Right cardiac atrium (tissue), 5 donors: ENCODE measurements around the gene RAB43. TPM values are rescaled to one million over a fixed set of nuclear protein-coding genes. Genes with fewer than 3 reads are reported as not detected.
"Not testable (repeated sequence)": the region's sequence is repeated elsewhere in the genome, so short reads cannot be mapped to it uniquely, and the experiment has no call there.

Experiments
- ATAC-seq, 2 donors: fragments of 200-7000 bp; cut with Tn5 transposase; one replicate each; pipeline versions ENCODE4 v1.8.0 to v1.9.1; 2020; ENCODE audit warnings: moderate library complexity in 2 of 2, mild to moderate bottlenecking in 1 of 2
- DNase-seq, 3 donors: peaks; one replicate each; pipeline ENCODE4 v3.0.0-alpha.2; 2020
- H3K27ac ChIP-seq: one replicate; pipeline ENCODE4 v1.5.1; 2013; ENCODE audit warnings: mild to moderate bottlenecking, low read length, control low read depth, moderate library complexity
- H3K27me3 ChIP-seq: one replicate; pipeline ENCODE4 v1.6.1; 2013; ENCODE audit not compliant: control insufficient read depth, insufficient read depth
- H3K4me1 ChIP-seq: one replicate; pipeline ENCODE4 v1.6.1; 2013; ENCODE audit warnings: low read length; ENCODE audit not compliant: control insufficient read depth, insufficient read depth
- H3K4me3 ChIP-seq: one replicate; pipeline ENCODE4 v1.5.1; 2013; ENCODE audit warnings: low read length, control low read depth
- H3K9me3 ChIP-seq: one replicate; pipeline ENCODE4 v1.6.1; 2013; ENCODE audit warnings: low read length; ENCODE audit not compliant: control insufficient read depth
- WGBS: extraction: QIAGEN DNeasy Blood & Tissue Kit; methylation state at CpG from one replicate; pipeline ENCODE4 v1.1.7; 2013; 5-methylcytosine and 5-hydroxymethylcytosine counted together
- intact Hi-C, 4 donors: fragments of 100-400 bp; cut with DNase I; formaldehyde crosslinking; loops; one replicate each; pipeline versions ENCODE4 v1.11.0 to v1.14.0; 2022 to 2023
- long read RNA-seq, 4 donors: library from polyadenylated mRNA; unstranded; transcript quantifications; one replicate each; pipeline ENCODE4 v2.0.0, GENCODE V29; 2020 to 2021
- polyA plus RNA-seq: library from polyadenylated mRNA; stranded (reverse); fragments of 200-250 nt; gene quantifications from one replicate; pipeline ENCODE4 v1.2.3, GENCODE V29; 2013
- total RNA-seq, 4 donors: library from RNA; stranded (reverse); fragmentation: NEBNext Ultra II Directional; extraction: Animal tissue kit (Norgen Biotek cat#: 25700); gene quantifications; one replicate each; pipeline ENCODE4 v1.2.1, GENCODE V29; 2021
- donor health status: healthy with polysubstance abuse.
- donor health status: DM: no; HTN: yes; CAD: no.
- donor health status: DM: no; HTN: no; CAD: no.
- donor health status: DM: no; HTN: yes; CAD: no; lungs with severe emphysema.
- donor health status: DM: yes; HTN: yes; CAD: no.

The RAB43 gene
- total RNA-seq (1 to 10 TPM; 6.2 to 8.7 (median 7.4) TPM), polyA plus RNA-seq (4.7 TPM)
- long read RNA-seq, donor 1, full-length matches to known transcripts, result 5 of 9 reads
- long read RNA-seq, donor 1, partial matches to known transcripts, result 0 of 9 reads
- long read RNA-seq, donor 1, other reads (novel, unspliced or antisense), result 4 of 9 reads
- long read RNA-seq, donor 2, full-length matches to known transcripts, result 5 of 13 reads
- long read RNA-seq, donor 2, partial matches to known transcripts, result 0 of 13 reads
- long read RNA-seq, donor 2, other reads (novel, unspliced or antisense), result 8 of 13 reads
- long read RNA-seq, donor 3, full-length matches to known transcripts, result 3 of 13 reads
- long read RNA-seq, donor 3, partial matches to known transcripts, result 1 of 13 reads
- long read RNA-seq, donor 3, other reads (novel, unspliced or antisense), result 9 of 13 reads
- long read RNA-seq, donor 4, full-length matches to known transcripts, result 5 of 6 reads
- long read RNA-seq, donor 4, partial matches to known transcripts, result 0 of 6 reads
- long read RNA-seq, donor 4, other reads (novel, unspliced or antisense), result 1 of 6 reads

DNA sequence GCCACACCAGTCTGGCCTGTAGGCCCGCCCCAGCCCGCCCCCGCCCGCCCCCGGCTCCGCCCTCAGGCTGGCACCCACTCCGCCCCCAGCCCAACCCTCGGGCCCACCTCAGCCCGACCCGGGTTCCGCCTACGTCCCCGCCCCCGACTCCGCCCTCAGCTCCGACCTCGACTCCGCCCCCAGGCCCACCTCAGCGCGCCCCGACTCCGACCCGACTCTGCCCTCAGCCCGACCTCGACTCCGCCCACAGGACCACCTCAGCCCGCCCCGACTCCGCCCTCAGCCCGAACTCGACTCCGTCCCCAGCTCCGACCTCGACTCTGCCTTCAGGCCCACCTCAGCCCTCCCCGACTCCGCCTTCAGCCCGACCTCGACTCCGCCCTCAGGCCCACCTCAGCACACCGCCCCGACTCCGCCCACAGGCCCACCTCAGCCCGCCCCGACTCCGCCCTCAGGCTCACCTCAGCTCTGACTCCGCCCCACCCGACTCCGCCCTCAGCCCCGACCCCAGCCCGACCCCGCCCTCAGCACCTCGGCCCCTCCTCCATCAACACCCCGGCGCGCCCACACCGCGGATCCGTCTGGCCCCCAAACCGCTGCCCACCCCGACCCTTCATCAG, at the start of gene RAB43:
Gene RAB43, minus strand, starts transcription at position 13 of the 620 bp plus-strand sequence. CDS start 315 bp downstream, outside the sequence.
- H3K27me3 ChIP-seq, result no peaks in the 10 kb centered on the region
- DNase-seq (peak; percentile 89 to 97 (median 96)), ATAC-seq (peak; percentile 88 to 91)
- H3K27ac ChIP-seq, result peak within 1 kb of the TSS; percentile 74
- intact Hi-C loops, result no loop called here
- 3% methylated on average over 60 of the region's 60 CpGs for WGBS
- no peaks in the 10 kb centered on the region for H3K9me3 ChIP-seq
- peak within 1 kb of the TSS; percentile 74 for H3K4me3 ChIP-seq
- peaks cover 10% of the 10 kb centered on the region for H3K4me1 ChIP-seq

DNA sequence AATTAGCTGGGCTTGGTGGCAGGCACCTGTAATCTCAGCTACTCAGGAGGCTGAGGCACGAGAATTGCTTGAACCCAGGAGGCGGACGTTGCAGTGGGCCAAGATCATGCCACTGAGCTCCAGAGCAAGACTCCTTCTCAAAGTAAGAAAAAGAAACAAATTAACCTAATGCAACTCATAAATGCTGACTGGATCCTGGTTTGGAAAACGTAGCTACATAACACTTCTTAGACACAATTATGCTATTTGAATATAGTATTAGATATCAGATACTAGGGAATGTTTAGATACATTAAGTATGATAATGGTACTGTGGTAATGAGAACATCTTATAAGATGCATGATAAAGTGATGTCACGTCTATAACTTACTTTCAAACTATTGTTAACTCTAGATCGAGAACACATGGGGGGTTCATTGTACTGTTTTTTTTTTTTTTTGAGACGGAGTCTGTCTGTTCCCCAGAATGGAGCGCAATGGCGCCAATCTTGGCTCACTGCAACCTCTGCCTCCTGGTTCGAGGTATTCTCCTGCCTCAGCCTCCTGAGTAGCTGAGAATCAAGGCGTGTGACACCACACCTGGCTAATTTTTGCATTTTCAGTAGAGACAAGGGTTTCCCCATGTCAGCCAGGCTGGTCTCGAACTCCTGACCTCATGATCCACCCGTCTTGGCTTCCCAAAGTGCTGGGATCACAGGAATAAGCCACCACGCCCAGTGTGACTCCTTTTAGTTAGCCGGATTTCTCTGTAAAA, 45.2 kb upstream of the RAB43 start:
- Histone ChIP-seq H3K9me3 (no peaks in the 10 kb centered on the region), H3K27me3 (no peaks in the 10 kb centered on the region), H3K4me1 (peaks cover 5% of the 10 kb centered on the region), H3K4me3 (no peak overlapping the region), H3K27ac (no peak overlapping the region)
- intact Hi-C loops, result loop anchor here in 1 of 4 donors (5.0 kb wide), 1 partner anchor 76 kb away; no protein-coding TSS in a partner anchor
- DNase-seq (no peak), ATAC-seq (no peak)
- 84% methylated on average over 15 of the region's 15 CpGs for WGBS

DNA sequence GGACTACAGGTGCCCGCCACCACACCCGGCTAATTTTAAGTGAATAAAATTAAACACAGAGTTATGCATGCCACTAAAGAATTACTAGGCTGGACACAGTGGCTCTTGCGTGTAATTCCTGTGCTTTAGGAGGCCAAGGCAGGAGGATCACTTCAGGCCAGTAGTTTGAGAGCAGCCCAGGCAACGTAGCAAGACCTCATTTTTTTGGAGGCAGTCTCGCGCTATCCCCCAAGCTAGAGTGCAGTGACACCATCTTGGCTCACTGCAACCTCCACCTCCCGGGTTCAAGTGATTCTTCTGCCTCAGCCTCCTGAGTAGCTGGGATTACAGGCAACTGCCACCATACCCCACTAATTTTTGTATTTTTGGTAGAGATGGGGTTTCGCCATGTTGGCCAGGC, 44.0 kb upstream of the RAB43 start:
- H3K9me3 ChIP-seq, H3K27ac ChIP-seq, H3K4me3 ChIP-seq, DNase-seq, ATAC-seq, H3K4me1 ChIP-seq, H3K27me3 ChIP-seq: not testable (repeated sequence)
- intact Hi-C loops, result loop anchor here in 1 of 4 donors (5.0 kb wide), 1 partner anchor 77 kb away; no protein-coding TSS in a partner anchor
- 93% methylated on average over 8 of the region's 8 CpGs for WGBS

DNA sequence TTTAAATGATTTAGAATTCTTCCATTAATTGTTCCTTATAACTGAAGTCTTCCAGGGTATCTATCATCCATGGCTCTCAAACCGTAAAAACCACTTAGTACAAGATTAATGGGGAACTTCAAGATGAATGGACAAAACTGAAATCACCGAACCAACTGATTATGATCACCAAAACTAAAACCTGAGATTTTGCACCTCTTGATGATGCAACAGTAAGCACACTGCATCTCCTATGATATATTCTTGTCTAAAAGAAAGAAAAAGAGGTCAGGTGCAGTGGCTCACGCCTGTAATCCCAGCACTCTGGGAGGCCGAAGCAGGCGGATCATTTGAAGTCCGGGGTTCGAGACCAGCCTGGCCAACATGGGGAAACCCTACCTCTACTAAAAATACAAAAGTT, 42.9 kb upstream of the RAB43 start:
- no peaks in the 10 kb centered on the region for H3K27me3 ChIP-seq
- H3K4me1 ChIP-seq, result peaks cover 5% of the 10 kb centered on the region
- intact Hi-C loops, result no loop called here
- H3K27ac ChIP-seq, result no peak overlapping the region
- 88% methylated on average over 7 of the region's 7 CpGs for WGBS
- H3K9me3 ChIP-seq, result no peaks in the 10 kb centered on the region
- DNase-seq, result no peak
- H3K4me3 ChIP-seq, result no peak overlapping the region
- ATAC-seq, result no peak

DNA sequence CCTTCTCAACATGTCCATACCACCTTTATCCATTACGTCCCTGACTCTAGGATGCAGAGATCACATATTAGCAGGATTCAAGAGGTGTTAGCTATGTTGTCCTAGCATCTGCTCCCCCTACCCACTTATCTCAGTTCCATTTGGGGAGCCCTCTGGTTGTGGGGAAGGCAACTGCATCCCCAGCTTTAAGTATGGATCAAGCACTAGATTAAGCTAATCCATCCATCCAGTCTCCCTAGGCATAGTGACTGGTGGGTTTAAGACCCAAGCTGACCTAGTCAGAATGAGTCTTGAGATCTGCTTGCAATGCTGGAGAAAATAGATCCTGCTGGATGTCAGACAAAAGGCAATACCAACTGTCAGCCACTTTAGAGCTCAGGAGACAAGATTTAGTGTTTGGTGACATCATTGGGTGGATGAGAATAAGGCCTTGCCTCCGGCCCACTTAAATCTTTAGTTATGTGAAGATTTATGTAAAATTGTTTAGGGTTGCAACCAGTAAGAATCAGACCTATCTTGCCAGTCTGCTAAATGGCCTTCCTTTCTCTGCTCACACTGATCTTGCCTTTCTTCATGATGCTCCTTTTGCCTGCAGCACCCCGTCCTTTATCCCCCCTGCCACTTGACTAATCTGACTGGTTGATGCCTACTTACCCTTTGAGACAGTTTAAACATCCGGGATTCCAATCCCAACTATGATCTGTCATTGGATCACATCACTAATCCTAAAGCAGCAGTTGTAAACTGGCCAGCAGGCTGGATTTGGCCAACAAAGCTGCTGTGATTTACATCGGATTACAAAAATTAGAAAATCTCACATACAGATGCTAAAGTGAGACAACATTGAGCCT, 41.4 kb upstream of the RAB43 start:
- no peak for ATAC-seq
- DNase-seq, result no peak
- Histone ChIP-seq H3K4me3 (no peak overlapping the region), H3K9me3 (no peaks in the 10 kb centered on the region), H3K4me1 (peaks cover 5% of the 10 kb centered on the region), H3K27me3 (no peaks in the 10 kb centered on the region), H3K27ac (no peak overlapping the region)
- 64% methylated on average over 5 of the region's 5 CpGs for WGBS
- intact Hi-C loops, result no loop called here

DNA sequence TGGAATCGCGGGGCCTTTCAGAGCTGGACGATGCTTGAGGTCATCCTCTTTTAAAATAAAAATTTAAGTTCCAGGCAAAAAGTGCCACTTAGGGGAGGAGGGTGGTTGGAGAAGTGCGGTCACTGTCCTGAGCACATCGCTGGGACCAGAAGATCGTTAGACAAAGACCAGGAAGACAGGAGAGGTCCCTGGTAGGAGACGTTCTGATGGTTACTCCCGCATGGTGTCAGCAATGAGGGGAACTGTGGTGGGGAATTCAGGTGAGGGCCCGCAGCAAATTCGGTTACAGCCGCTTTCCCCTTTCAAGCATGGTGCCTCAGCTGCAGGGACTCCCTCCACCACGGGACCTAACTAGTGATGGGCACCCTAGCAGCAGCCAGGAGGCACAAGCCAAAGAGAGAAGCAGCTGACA, 40.3 kb upstream of the RAB43 start:
- DNase-seq (no peak), ATAC-seq (peak; percentile 2 to 26)
- Histone ChIP-seq H3K27me3 (no peaks in the 10 kb centered on the region), H3K4me3 (peak overlapping the region; percentile 99), H3K27ac (peak overlapping the region; percentile 97), H3K9me3 (no peaks in the 10 kb centered on the region), H3K4me1 (peaks cover 5% of the 10 kb centered on the region)
- intact Hi-C loops, result no loop called here
- WGBS, result under 1% methylated on average over 12 of the region's 12 CpGs

DNA sequence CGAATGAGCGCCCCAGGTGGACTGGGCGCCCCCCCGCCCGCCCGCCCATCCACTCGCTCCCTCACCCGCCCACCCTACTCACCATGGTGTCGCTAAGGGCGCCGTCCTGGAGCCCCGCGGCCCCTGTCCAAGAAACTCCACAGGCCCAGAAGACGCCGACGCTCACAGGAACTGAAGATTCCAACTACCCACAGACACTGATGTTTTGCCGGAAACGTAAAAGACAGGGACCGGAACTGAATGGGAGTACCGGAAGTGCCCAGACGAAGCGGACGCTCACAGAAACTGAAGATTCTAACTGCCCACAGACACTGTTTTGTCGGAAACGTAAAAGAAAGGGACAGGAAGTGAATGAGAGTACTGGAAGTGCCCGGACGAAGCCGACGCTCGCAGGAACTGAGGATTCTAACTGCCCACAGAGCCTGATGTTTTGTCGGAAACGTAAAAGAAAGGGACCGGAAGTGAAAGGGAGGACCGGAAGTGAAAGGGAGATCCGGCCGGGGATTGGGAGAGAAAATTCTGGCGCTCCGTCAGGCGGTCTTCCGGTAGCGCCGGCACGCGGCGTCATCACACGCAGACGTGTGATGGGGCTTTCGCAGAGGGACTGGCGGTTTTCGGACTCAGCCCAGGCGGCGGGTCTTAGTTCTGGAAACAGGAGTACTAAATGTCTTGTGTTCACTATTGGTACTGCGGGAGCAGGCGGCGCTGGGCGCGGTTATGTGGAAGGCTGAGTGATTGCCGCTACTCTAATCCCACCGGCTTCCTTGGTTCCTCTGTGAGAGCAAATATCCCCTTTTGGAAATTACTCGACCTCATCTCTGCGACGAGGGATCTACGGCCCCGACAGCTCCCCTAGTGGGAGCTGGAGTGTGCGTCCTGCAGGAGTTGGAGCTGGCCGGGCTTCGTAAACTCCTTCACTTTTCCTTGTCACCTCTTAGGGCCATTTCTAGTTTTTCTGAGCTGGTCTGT, 39.6 kb upstream of the RAB43 start, which contains the start of gene ISY1:
Gene ISY1, minus strand, starts transcription at position 173 of the 969 bp plus-strand sequence. Its CDS starts 88 bp downstream, at position 85.
- Histone ChIP-seq H3K27ac (peak within 1 kb of the TSS; percentile 97), H3K4me3 (peak within 1 kb of the TSS; percentile 99), H3K9me3 (no peaks in the 10 kb centered on the region), H3K27me3 (no peaks in the 10 kb centered on the region), H3K4me1 (peaks cover 5% of the 10 kb centered on the region)
- DNase-seq (peak; percentile 92 to 95 (median 94)), ATAC-seq (peak; percentile 93 to 95)
- WGBS, result under 1% methylated on average over 67 of the region's 67 CpGs
- intact Hi-C loops, result no loop called here

DNA sequence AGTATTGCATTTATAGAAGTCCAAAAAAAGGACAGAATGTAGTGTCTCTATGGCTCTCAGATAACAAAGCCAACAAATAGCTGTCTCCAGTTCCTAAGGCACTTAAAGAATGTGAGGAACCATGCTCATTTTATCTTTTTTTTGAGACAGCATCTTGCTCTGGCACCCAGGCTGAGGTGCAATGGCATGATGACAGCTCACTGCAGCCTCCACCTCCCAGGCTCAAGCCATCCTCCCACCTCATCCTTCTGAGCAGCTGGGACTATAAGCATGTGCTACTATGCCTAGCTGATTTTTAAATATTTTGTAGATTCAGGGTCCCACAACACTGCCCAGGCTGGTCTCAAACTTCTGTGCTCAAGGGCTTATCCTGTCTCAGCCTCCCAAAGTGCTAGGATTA, 23.2 kb upstream of the RAB43 start:
- Histone ChIP-seq H3K9me3 (no peaks in the 10 kb centered on the region), H3K4me3 (no peak overlapping the region), H3K27ac (no peak overlapping the region), H3K4me1 (no peaks in the 10 kb centered on the region), H3K27me3 (no peaks in the 10 kb centered on the region)
- ATAC-seq (no peak), DNase-seq (no peak)
- intact Hi-C loops, result no loop called here

DNA sequence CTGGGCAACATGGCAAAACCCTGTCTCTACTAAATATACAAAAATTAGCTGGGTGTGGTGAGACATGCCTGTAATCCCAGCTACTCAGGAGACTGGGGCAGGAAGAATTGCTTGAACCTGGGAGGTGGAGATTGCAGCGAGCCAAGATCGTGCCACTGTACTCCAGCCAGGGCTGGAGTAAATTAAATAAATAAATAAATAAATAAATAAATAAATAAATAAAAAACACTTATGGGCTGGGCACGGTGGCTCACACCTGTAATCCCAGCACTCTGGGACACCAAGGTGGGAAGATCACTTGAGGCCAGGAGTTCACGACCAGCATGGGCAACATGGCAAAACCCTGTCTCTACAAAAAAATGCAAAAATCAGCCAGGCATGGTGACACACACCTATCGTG, 19.4 kb upstream of the RAB43 start:
- H3K9me3 ChIP-seq, DNase-seq, H3K4me1 ChIP-seq, H3K27ac ChIP-seq, H3K4me3 ChIP-seq, ATAC-seq, intact Hi-C loops, H3K27me3 ChIP-seq: not testable (repeated sequence)
- 96% methylated on average over 5 of the region's 5 CpGs for WGBS
